GM23248 (cell line): Measurements from ENCODE around the gene TSPAN9.

Experiments
- EZH2 ChIP-seq: fragments of 200-600 bp; sonication (generic); IDR thresholded peaks from 2 replicates; pipeline ENCODE4 v1.6.1; 2018; ENCODE audit warnings: antibody characterized with exemption, mild to moderate bottlenecking; ENCODE audit not compliant: insufficient read depth, poor library complexity, severe bottlenecking
- EZH2phosphoT487 ChIP-seq: fragments of 200-600 bp; sonication (generic); IDR thresholded peaks from 2 replicates; pipeline ENCODE4 v1.6.1; 2018; ENCODE audit warnings: antibody characterized with exemption, moderate library complexity, mild to moderate bottlenecking, low read depth; ENCODE audit not compliant: insufficient read depth

DNA sequence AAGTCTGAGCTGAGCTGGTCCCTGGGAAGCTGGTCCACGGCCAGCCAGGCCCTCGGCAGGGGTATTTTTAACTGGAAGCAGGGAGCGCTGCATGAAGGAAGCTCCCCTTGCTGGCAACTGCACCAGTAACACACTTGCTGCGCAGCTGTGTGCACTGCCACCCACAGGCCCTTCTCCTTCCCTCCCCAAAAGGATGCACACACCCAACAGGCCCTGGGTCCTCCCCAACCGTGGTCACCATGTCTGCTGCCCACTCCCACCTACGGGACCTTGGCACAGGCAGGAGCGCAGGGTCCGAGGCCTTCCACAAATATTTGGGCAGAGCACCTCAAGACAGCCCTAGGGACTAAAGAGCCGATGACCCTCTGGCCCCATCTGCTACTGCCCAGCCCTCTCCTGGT is 256.8 kb downstream of the TSPAN9 start:
- TF ChIP-seq EZH2 (no peak), EZH2phosphoT487 (no peak)
